Measurements from ENCODE around the gene ZNF280D.

Gene ZNF280D

GRCh38 chr15:56586206-56586605 lies 147.1 kb downstream of the ZNF280D start:
- Histone ChIP-seq H3K9me3 (ENCODE audit: control insufficient read depth, low read depth, low read length) (peaks cover 5% of the 10 kb centered on the region), H3K4me1 (ENCODE audit: control insufficient read depth, low read depth, low read length) (no peaks in the 10 kb centered on the region), H3K9ac (ENCODE audit: low read length) (no peak overlapping the region), H3K27me3 (ENCODE audit: control insufficient read depth, insufficient read depth, low read length) (no peaks in the 10 kb centered on the region), H3K27ac (ENCODE audit: low read length) (no peak overlapping the region), H3K4me3 (ENCODE audit: low read length) (no peak overlapping the region), H3K36me3 (ENCODE audit: control insufficient read depth, low read depth, low read length) (no peaks in the 10 kb centered on the region)

GRCh38 chr15:56582785-56583184 lies 150.5 kb downstream of the ZNF280D start:
- no peaks in the 10 kb centered on the region for H3K4me1 ChIP-seq (ENCODE audit: control insufficient read depth, low read depth, low read length)
- no peak overlapping the region for H3K27ac ChIP-seq (ENCODE audit: low read length)
- H3K27me3 ChIP-seq (ENCODE audit: control insufficient read depth, insufficient read depth, low read length) = no peaks in the 10 kb centered on the region
- no peak overlapping the region for H3K4me3 ChIP-seq (ENCODE audit: low read length)
- H3K36me3 ChIP-seq (ENCODE audit: control insufficient read depth, low read depth, low read length) = no peaks in the 10 kb centered on the region
- H3K9ac ChIP-seq (ENCODE audit: low read length) = no peak overlapping the region
- H3K9me3 ChIP-seq (ENCODE audit: control insufficient read depth, low read depth, low read length) = peaks cover 5% of the 10 kb centered on the region

All from iPS-18a (cell line).